Measurements from ENCODE around the gene P2RX7.

Gene P2RX7

GRCh38 chr12:121189131-121189530 lies 56.5 kb downstream of the P2RX7 start:
- no peak overlapping the region for H2AFZ ChIP-seq
- no peaks in the 10 kb centered on the region for H3K4me1 ChIP-seq
- H3K4me2 ChIP-seq (ENCODE audit: low read length): no peak overlapping the region
- H3K9ac ChIP-seq: no peak overlapping the region
- TF ChIP-seq CTCF (IDR thresholded peaks at IDR 0.05): no peak
- no peak overlapping the region for H3K4me3 ChIP-seq (ENCODE audit: low read depth, low read length)
- H3K36me3 ChIP-seq (ENCODE audit: control insufficient read depth, insufficient read depth, low read length): no peaks in the 10 kb centered on the region
- no peak overlapping the region for H3K27ac ChIP-seq
- no peaks in the 10 kb centered on the region for H3K27me3 ChIP-seq (ENCODE audit: control insufficient read depth, insufficient read depth, low read length)
- no peaks in the 10 kb centered on the region for H3K79me2 ChIP-seq
- no peaks in the 10 kb centered on the region for H3K9me3 ChIP-seq (ENCODE audit: control insufficient read depth, low read length)

GRCh38 chr12:121189619-121190155 lies 57.0 kb downstream of the P2RX7 start:
- Histone ChIP-seq H3K27ac (no peak overlapping the region), H3K27me3 (ENCODE audit: control insufficient read depth, insufficient read depth, low read length) (no peaks in the 10 kb centered on the region), H3K4me3 (ENCODE audit: low read depth, low read length) (no peak overlapping the region), H3K4me2 (ENCODE audit: low read length) (no peak overlapping the region), H2AFZ (no peak overlapping the region), H3K79me2 (no peaks in the 10 kb centered on the region), H3K4me1 (no peaks in the 10 kb centered on the region), H3K9ac (no peak overlapping the region), H3K9me3 (ENCODE audit: control insufficient read depth, low read length) (no peaks in the 10 kb centered on the region), H3K36me3 (ENCODE audit: control insufficient read depth, insufficient read depth, low read length) (no peaks in the 10 kb centered on the region)
- no peak for TF ChIP-seq CTCF (IDR thresholded peaks at IDR 0.05)

GRCh38 chr12:121190523-121191031 lies 57.9 kb downstream of the P2RX7 start:
- Histone ChIP-seq H3K9me3 (ENCODE audit: control insufficient read depth, low read length) (no peaks in the 10 kb centered on the region), H3K4me2 (ENCODE audit: low read length) (no peak overlapping the region), H3K27ac (no peak overlapping the region), H3K79me2 (no peaks in the 10 kb centered on the region), H2AFZ (no peak overlapping the region), H3K36me3 (ENCODE audit: control insufficient read depth, insufficient read depth, low read length) (no peaks in the 10 kb centered on the region), H3K9ac (no peak overlapping the region), H3K27me3 (ENCODE audit: control insufficient read depth, insufficient read depth, low read length) (no peaks in the 10 kb centered on the region), H3K4me1 (no peaks in the 10 kb centered on the region), H3K4me3 (ENCODE audit: low read depth, low read length) (no peak overlapping the region)
- TF ChIP-seq CTCF (IDR thresholded peaks at IDR 0.05): no peak

- Histone ChIP-seq H3K9me3 (ENCODE audit: control insufficient read depth, low read length) (no peaks in the 10 kb centered on the region), H3K4me2 (ENCODE audit: low read length) (no peak overlapping the region), H3K36me3 (ENCODE audit: control insufficient read depth, insufficient read depth, low read length) (no peaks in the 10 kb centered on the region), H3K4me3 (ENCODE audit: low read depth, low read length) (no peak overlapping the region), H3K27ac (no peak overlapping the region), H3K79me2 (no peaks in the 10 kb centered on the region), H2AFZ (no peak overlapping the region), H3K4me1 (no peaks in the 10 kb centered on the region), H3K27me3 (ENCODE audit: control insufficient read depth, insufficient read depth, low read length) (no peaks in the 10 kb centered on the region), H3K9ac (no peak overlapping the region)
- no peak for TF ChIP-seq CTCF (IDR thresholded peaks at IDR 0.05)
Measured at GRCh38 chr12:121191151-121191550, 58.5 kb downstream of the P2RX7 start.

GRCh38 chr12:121196902-121197301 lies 64.2 kb downstream of the P2RX7 start:
- H3K9me3 ChIP-seq (ENCODE audit: control insufficient read depth, low read length): no peaks in the 10 kb centered on the region
- no peaks in the 10 kb centered on the region for H3K27me3 ChIP-seq (ENCODE audit: control insufficient read depth, insufficient read depth, low read length)
- H3K4me1 ChIP-seq: no peaks in the 10 kb centered on the region
- H3K4me2 ChIP-seq (ENCODE audit: low read length): no peak overlapping the region
- no peak for TF ChIP-seq CTCF (IDR thresholded peaks at IDR 0.05)
- no peak overlapping the region for H2AFZ ChIP-seq
- no peaks in the 10 kb centered on the region for H3K79me2 ChIP-seq
- no peak overlapping the region for H3K4me3 ChIP-seq (ENCODE audit: low read depth, low read length)
- H3K36me3 ChIP-seq (ENCODE audit: control insufficient read depth, insufficient read depth, low read length): no peaks in the 10 kb centered on the region
- no peak overlapping the region for H3K27ac ChIP-seq
- H3K9ac ChIP-seq: no peak overlapping the region

Measured in parathyroid adenoma (tissue), 2 donors.